H1 (cell line): ENCODE data around the gene MYO5B. TPM values are rescaled to one million over a fixed set of nuclear protein-coding genes. Genes with fewer than 3 reads are reported as not detected.

Source experiments
- CTCF ChIA-PET: fragments of 300-600 bp; sonication (Branson Sonifier 250); formaldehyde crosslinking; loops from one replicate; lab custom pipeline; 2021; ENCODE audit not compliant: partially characterized antibody; lab: Charles Lee
- POLR2A ChIA-PET: fragments of 300-600 bp; sonication (Branson Sonifier 250); formaldehyde crosslinking; loops from one replicate; lab custom pipeline; 2021; ENCODE audit warnings: inconsistent platforms; ENCODE audit not compliant: partially characterized antibody; lab: Charles Lee
- DNase-seq, 2 experiments: peaks; one replicate each; pipeline versions ENCODE4 v3.0.0 to v3.0.0-alpha.2; 2010 to 2022; ENCODE audit warnings: low spot score in 2 of 2, low read depth in 1 of 2, mixed read lengths in 1 of 2
- FAIRE-seq: peaks from 2 replicates; lab custom pipeline; 2011; peaks lifted over from hg19 to GRCh38; lab: Jason Lieb, UNC
- H2AFZ ChIP-seq: 2 replicates; pipeline ENCODE4 v1.8.1; 2012; ENCODE audit warnings: low read length, inconsistent platforms
- H2AK5ac ChIP-seq: 2 replicates; pipeline ENCODE4 v1.6.1; 2013; ENCODE audit warnings: low read depth, low read length
- H2BK120ac ChIP-seq: replicated peaks from 2 replicates; pipeline ENCODE3; 2013; ENCODE audit warnings: low read depth, low read length, inconsistent platforms
- H2BK12ac ChIP-seq: 2 replicates; pipeline ENCODE4 v1.6.1; 2013; ENCODE audit warnings: low read depth, low read length
- H2BK15ac ChIP-seq: 2 replicates; pipeline ENCODE4 v1.6.1; 2013; ENCODE audit warnings: low read length
- H2BK20ac ChIP-seq: 2 replicates; pipeline ENCODE4 v1.6.1; 2013; ENCODE audit warnings: low read length
- H2BK5ac ChIP-seq: 2 replicates; pipeline ENCODE4 v1.6.1; 2013; ENCODE audit warnings: low read depth, low read length
- H3K14ac ChIP-seq: 2 replicates; pipeline ENCODE4 v1.6.1; 2013; ENCODE audit warnings: inconsistent platforms; ENCODE audit not compliant: insufficient read length
- H3K18ac ChIP-seq: 2 replicates; pipeline ENCODE4 v1.6.1; 2013; ENCODE audit warnings: low read length; ENCODE audit errors: extremely low read depth
- H3K23ac ChIP-seq: 2 replicates; pipeline ENCODE4 v1.6.1; 2013; ENCODE audit warnings: inconsistent platforms; ENCODE audit not compliant: insufficient read length
- H3K23me2 ChIP-seq: 2 replicates; pipeline ENCODE4 v1.6.1; 2013; ENCODE audit warnings: low read depth, low read length
- H3K27ac ChIP-seq: 2 replicates; pipeline ENCODE4 v1.6.1; 2011; ENCODE audit warnings: low read depth, low read length, inconsistent platforms
- H3K27me3 ChIP-seq, 4 experiments: replicated peaks in 1 of 4; 1 replicate in 1 of 4; 2 replicates in 3 of 4; pipeline versions ENCODE4 v1.6.1 to v1.8.1; 2011 to 2013; ENCODE audit warnings: low read length in 3 of 4, mild to moderate bottlenecking in 3 of 4, inconsistent platforms in 2 of 4, mixed read lengths in 2 of 4, moderate library complexity in 1 of 4; ENCODE audit not compliant: control insufficient read depth in 3 of 4, insufficient read depth in 3 of 4; ENCODE audit errors: extremely low read depth in 1 of 4
- H3K36me3 ChIP-seq, 4 experiments: 2 replicates each; pipeline versions ENCODE4 v1.6.1 to v1.8.1; 2011 to 2013; ENCODE audit warnings: mild to moderate bottlenecking in 4 of 4, low read length in 3 of 4, moderate library complexity in 2 of 4, control low read depth in 1 of 4, inconsistent platforms in 1 of 4; ENCODE audit not compliant: insufficient read depth in 4 of 4, control insufficient read depth in 2 of 4
- H3K4ac ChIP-seq: replicated peaks from 2 replicates; pipeline ENCODE3; 2013; ENCODE audit warnings: low read length, low read depth, mixed read lengths, inconsistent platforms; ENCODE audit not compliant: insufficient read length
- H3K4me1 ChIP-seq, 4 experiments: replicated peaks in 1 of 4; 1 replicate in 1 of 4; 2 replicates in 3 of 4; pipeline versions ENCODE4 v1.6.1 to v1.8.1; 2011 to 2013; ENCODE audit warnings: low read length in 3 of 4, inconsistent platforms in 2 of 4, mixed read lengths in 1 of 4; ENCODE audit not compliant: insufficient read depth in 4 of 4, control insufficient read depth in 3 of 4
- H3K4me2 ChIP-seq, 2 experiments: 2 replicates each; pipeline versions ENCODE4 v1.6.1 to v1.8.1; 2011 to 2013; ENCODE audit warnings: low read depth in 2 of 2, low read length in 2 of 2, control low read depth in 1 of 2, inconsistent platforms in 1 of 2, mild to moderate bottlenecking in 1 of 2; ENCODE audit not compliant: insufficient read depth in 1 of 2
- H3K4me3 ChIP-seq, 4 experiments: fragments of 200-600, 300-600 bp in 1 of 4; sonication (generic), shearing (Covaris generic), sonication (Bioruptor Twin) in 1 of 4; 2 replicates each; pipeline versions ENCODE4 v1.5.1 to v1.8.1; 2011 to 2016; ENCODE audit warnings: low read length in 4 of 4, low read depth in 3 of 4, control low read depth in 2 of 4, inconsistent platforms in 2 of 4, mild to moderate bottlenecking in 2 of 4, mixed read lengths in 1 of 4, moderate library complexity in 1 of 4; ENCODE audit not compliant: insufficient read depth in 2 of 4; ENCODE audit errors: extremely low read depth in 1 of 4
- H3K56ac ChIP-seq: replicated peaks from 2 replicates; pipeline ENCODE3; 2013; ENCODE audit warnings: low read depth, mild to moderate bottlenecking, mixed read lengths, low read length, inconsistent platforms; ENCODE audit not compliant: insufficient read length
- H3K79me1 ChIP-seq: 2 replicates; pipeline ENCODE4 v1.6.1; 2013; ENCODE audit warnings: low read depth, low read length, control low read depth
- H3K79me2 ChIP-seq, 2 experiments: 2 replicates each; pipeline versions ENCODE4 v1.6.1 to v1.8.1; 2012 to 2013; ENCODE audit warnings: low read length in 2 of 2, mild to moderate bottlenecking in 2 of 2, inconsistent platforms in 1 of 2; ENCODE audit not compliant: insufficient read depth in 2 of 2, control insufficient read depth in 1 of 2
- H3K9ac ChIP-seq, 4 experiments: replicated peaks in 1 of 4; 1 replicate in 1 of 4; 2 replicates in 3 of 4; pipeline versions ENCODE4 v1.6.1 to v1.8.1; 2011 to 2013; ENCODE audit warnings: low read depth in 3 of 4, low read length in 3 of 4, control low read depth in 2 of 4, mild to moderate bottlenecking in 2 of 4, moderate library complexity in 2 of 4, inconsistent platforms in 1 of 4; ENCODE audit errors: extremely low read depth in 1 of 4
- H3K9me3 ChIP-seq, 2 experiments: 2 replicates each; pipeline versions ENCODE4 v1.6.1 to v1.8.1; 2012 to 2013; ENCODE audit warnings: mild to moderate bottlenecking in 2 of 2, moderate library complexity in 2 of 2, control low read depth in 1 of 2, inconsistent platforms in 1 of 2, low read depth in 1 of 2, low read length in 1 of 2, mixed read lengths in 1 of 2; ENCODE audit not compliant: insufficient read depth in 2 of 2
- H4K20me1 ChIP-seq, 2 experiments: replicated peaks in 1 of 2; 2 replicates each; pipeline versions ENCODE3 to v1.8.1; 2011 to 2013; ENCODE audit warnings: inconsistent platforms in 2 of 2, low read length in 2 of 2, mild to moderate bottlenecking in 1 of 2; ENCODE audit not compliant: insufficient read depth in 2 of 2, control insufficient read depth in 1 of 2
- H4K5ac ChIP-seq: 2 replicates; pipeline ENCODE4 v1.6.1; 2013; ENCODE audit warnings: low read length, low read depth, mixed read lengths, inconsistent platforms; ENCODE audit not compliant: insufficient read length
- H4K8ac ChIP-seq: 2 replicates; pipeline ENCODE4 v1.8.0; 2013; ENCODE audit warnings: mild to moderate bottlenecking, moderate library complexity, low read length, inconsistent platforms; ENCODE audit not compliant: insufficient read depth; ENCODE audit errors: extremely low read depth
- H4K91ac ChIP-seq: replicated peaks from 2 replicates; pipeline ENCODE3; 2013; ENCODE audit warnings: low read length, mixed read lengths, inconsistent platforms; ENCODE audit not compliant: insufficient read length
- CHD1 ChIP-seq: IDR thresholded peaks from 2 replicates; pipeline ENCODE4 v1.6.1; 2012; ENCODE audit warnings: low read depth, low read length, improper control_type of control experiment
- CREB1 ChIP-seq: IDR thresholded peaks from 2 replicates; pipeline ENCODE4 v1.6.1; 2012; ENCODE audit warnings: inconsistent platforms
- CTCF ChIP-seq, 3 experiments: IDR thresholded peaks; 1 replicate in 2 of 3; 2 replicates in 1 of 3; pipeline versions ENCODE4 v1.5.1 to v1.6.1; 2011; ENCODE audit warnings: low read length in 3 of 3, mild to moderate bottlenecking in 3 of 3, inconsistent platforms in 2 of 3, low read depth in 1 of 3, moderate library complexity in 1 of 3; ENCODE audit not compliant: insufficient read depth in 1 of 3; ENCODE audit errors: control extremely low read depth in 1 of 3
- EGR1 ChIP-seq: IDR thresholded peaks from 2 replicates; pipeline ENCODE4 v1.6.1; 2011; ENCODE audit warnings: low read depth, low read length, borderline replicate concordance
- HDAC6 ChIP-seq: IDR thresholded peaks from one replicate; pipeline ENCODE4 v1.7.1; 2012; ENCODE audit warnings: low read depth, mild to moderate bottlenecking, inconsistent platforms, low read length, moderate library complexity
- KDM4A ChIP-seq: IDR thresholded peaks from one replicate; pipeline ENCODE4 v1.7.1; 2012; ENCODE audit warnings: low read depth, mild to moderate bottlenecking, moderate library complexity, low read length, inconsistent platforms; ENCODE audit not compliant: severe bottlenecking
- KDM5A ChIP-seq: fragments of 200-600 bp; IDR thresholded peaks from 2 replicates; pipeline ENCODE4 v1.7.1; 2012; ENCODE audit warnings: mild to moderate bottlenecking, low read length, inconsistent platforms, mixed read lengths
- MAX ChIP-seq: IDR thresholded peaks from 2 replicates; pipeline ENCODE4 v1.6.1; 2012; ENCODE audit warnings: inconsistent platforms
- SAP30 ChIP-seq: fragments of 300-600 bp; sonication (generic); IDR thresholded peaks from 2 replicates; pipeline ENCODE4 v1.7.1; 2012; ENCODE audit warnings: low read length, moderate library complexity, mild to moderate bottlenecking, inconsistent platforms; ENCODE audit not compliant: insufficient read depth, insufficient replicate concordance
- SIRT6 ChIP-seq: IDR thresholded peaks from one replicate; pipeline ENCODE4 v1.7.1; 2012; ENCODE audit warnings: low read length, inconsistent platforms
- SRF ChIP-seq: IDR thresholded peaks from 2 replicates; pipeline ENCODE4 v1.6.1; 2011; ENCODE audit warnings: mild to moderate bottlenecking, low read depth, low read length, moderate library complexity
- TAF1 ChIP-seq: IDR thresholded peaks from 2 replicates; pipeline ENCODE4 v1.6.1; 2011; ENCODE audit warnings: mild to moderate bottlenecking, low read depth, low read length
- TAF7 ChIP-seq: optimal IDR thresholded peaks from 2 replicates; pipeline ENCODE3; 2011; ENCODE audit warnings: low read depth, mild to moderate bottlenecking, inconsistent platforms, low read length, moderate library complexity, borderline replicate concordance
- WGBS, 2 experiments: shearing (Covaris generic) in 1 of 2; methylation state at CpG; one replicate each; pipeline versions ENCODE4 v1.1.6 to v1.1.7; 2013 to 2015; ENCODE audit warnings: low lambda C conversion rate in 2 of 2, mixed read lengths in 2 of 2, inconsistent platforms in 1 of 2, low coverage in 1 of 2, missing lambda C conversion rate in 1 of 2; ENCODE audit not compliant: insufficient replicate concordance in 2 of 2, insufficient coverage in 1 of 2, insufficient read length in 1 of 2; ENCODE audit errors: extremely low coverage in 1 of 2, missing lambda C conversion rate in 1 of 2; 5-methylcytosine and 5-hydroxymethylcytosine counted together
- polyA plus RNA-seq, 7 experiments: library from polyadenylated mRNA; depleted of rRNA in 3 of 7; stranded (reverse) in 5 of 7; unstranded in 2 of 7; fragments of >200 nt in 5 of 7; fragments of 200-250 nt in 2 of 7; gene quantifications; 1 replicate in 5 of 7; 2 replicates in 1 of 7; 4 replicates in 1 of 7; pipeline versions ENCODE4 v1.2.1 to v1.2.3, GENCODE V29; 2011 to 2013; ENCODE audit warnings: missing spikeins in 2 of 7, mixed read lengths in 2 of 7
- total RNA-seq: library from RNA; stranded (reverse); fragmentation: NEBNext Ultra II Directional; extraction: Animal tissue kit (Norgen Biotek cat#: 25700); gene quantifications from 2 replicates; pipeline ENCODE4 v1.2.1, GENCODE V29; 2021

The MYO5B gene
- total and polyA plus RNA-seq, 2 of the 8 experiments (the other 6 are each of a cell fraction or from before 2014, with no cell fraction given), result 6.4 to 7.7 TPM

- no peak for DNase-seq
- Histone ChIP-seq H3K79me1 (no peaks in the 10 kb centered on the region), H3K4ac (no peak overlapping the region), H3K23me2 (no peaks in the 10 kb centered on the region), H2BK15ac (no peak overlapping the region), H3K4me1 (no peaks in the 10 kb centered on the region), H4K5ac (no peak overlapping the region), H3K36me3 (no peaks in the 10 kb centered on the region; a peak in 2 of 8 replicates), H3K18ac (no peak overlapping the region), H2AFZ (no peak overlapping the region), H2BK12ac (no peak overlapping the region), H3K23ac (no peak overlapping the region), H3K27me3 (no peaks in the 10 kb centered on the region), H3K9ac (no peak overlapping the region), H4K8ac (no peak overlapping the region), H3K4me2 (no peak overlapping the region), H3K9me3 (no peaks in the 10 kb centered on the region), H3K27ac (no peak overlapping the region), H3K56ac (no peak overlapping the region), H3K79me2 (no peaks in the 10 kb centered on the region), H2BK120ac (no peak overlapping the region), H2AK5ac (no peak overlapping the region), H4K91ac (no peak overlapping the region), H2BK5ac (no peak overlapping the region), H3K4me3 (no peak overlapping the region), H2BK20ac (no peak overlapping the region), H3K14ac (no peak overlapping the region), H4K20me1 (no peaks in the 10 kb centered on the region)
- FAIRE-seq, result no peak
- ChIA-PET POLR2A (no interaction called here), CTCF (interaction anchor here (2.1 kb wide), 1 partner anchor 22 kb away, joined by 8 read pairs; no protein-coding TSS in a partner anchor)
- 85% methylated on average over 2 of the region's 2 CpGs; no CpG with 5 or more reads in 1 of the 2 experiments for WGBS, 2 experiments
- TF ChIP-seq MAX (no peak), KDM4A (no peak), CREB1 (no peak), EGR1 (no peak), TAF7 (no peak), CTCF (IDR thresholded peaks at IDR 0.05; ENCODE audit: control extremely low read depth in 1 of 3, insufficient read depth in 1 of 3, low read depth in 1 of 3, low read length in 3 of 3) (no peak), TAF1 (no peak), KDM5A (no peak), SAP30 (no peak), HDAC6 (no peak), CHD1 (no peak), SRF (no peak), SIRT6 (no peak)
These were observed 359.5 kb downstream of the MYO5B start for GRCh38 chr18:49835405-49835804.
